ENCODE measurements around the gene STK24. TPM values are rescaled to one million over a fixed set of nuclear protein-coding genes. Genes with fewer than 3 reads are reported as not detected.

STK24 gene
- total and polyA plus RNA-seq, 2 of the 4 experiments (the other 2 are of a cell fraction), result 29.2 to 43.4 TPM

DNA sequence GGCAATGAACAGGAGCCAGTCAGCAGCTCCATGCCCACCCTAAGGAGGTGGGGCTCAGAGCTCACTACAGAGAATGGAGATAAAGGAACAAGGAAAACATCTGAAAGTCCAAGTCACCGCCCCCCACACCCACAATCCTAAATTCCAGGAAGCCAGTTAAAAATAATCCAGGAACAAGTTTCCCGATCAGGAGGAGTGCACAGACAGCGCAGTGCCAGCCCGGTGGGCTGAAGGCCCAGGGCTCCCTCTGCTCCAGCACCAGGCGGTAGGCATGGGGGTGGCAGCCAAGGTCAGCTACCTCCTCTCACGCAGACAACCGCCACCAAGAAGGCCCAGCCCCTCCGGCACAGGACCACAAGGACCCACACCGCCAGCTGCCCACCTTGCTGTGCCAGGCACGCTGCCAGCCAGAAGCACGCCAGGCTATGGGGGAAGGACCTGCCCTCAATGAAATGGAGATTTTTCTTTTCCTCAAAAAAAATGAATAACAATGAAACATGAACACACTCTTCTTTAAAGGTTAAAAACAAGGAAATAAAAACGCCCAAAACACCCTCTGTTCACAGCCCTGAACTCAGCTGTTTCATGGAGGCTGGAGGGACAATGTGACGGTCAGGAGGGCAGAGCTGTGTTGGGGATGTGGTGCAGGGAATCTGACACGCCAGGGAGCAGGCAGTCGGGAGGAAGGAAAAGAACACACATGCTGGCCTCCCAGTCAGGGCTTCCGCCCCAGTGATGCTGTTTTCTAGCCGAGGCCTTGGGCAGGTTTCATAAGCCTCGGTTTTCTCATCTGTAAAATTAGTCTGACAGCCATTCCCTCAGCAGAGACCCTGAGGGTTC lies 11.0 kb downstream of the STK24 start (continued):
- TF ChIP-seq USF2 (IDR thresholded peaks at IDR 0.05; ENCODE audit: low read depth, low read length) (no peak), MXI1 (IDR thresholded peaks at IDR 0.05; ENCODE audit: borderline replicate concordance, low read depth, low read length) (no peak)

GRCh38 chr13:98564204-98564603 lies 12.7 kb downstream of the STK24 start:
- peaks cover 19% of the 10 kb centered on the region for H3K4me1 ChIP-seq (ENCODE audit: control insufficient read depth, insufficient read depth, low read length)
- no peak overlapping the region for H4K8ac ChIP-seq (ENCODE audit: low read depth in 2 of 2, low read length in 2 of 2)
- DNase-seq, result no peak
- H4K5ac ChIP-seq (ENCODE audit: low read depth, low read length), result no peak overlapping the region
- H3K9ac ChIP-seq (ENCODE audit: low read depth, low read length), result no peak overlapping the region
- no peak for ATAC-seq (ENCODE audit: low read depth)
- no peak overlapping the region for H3K27ac ChIP-seq (ENCODE audit: insufficient read depth, low read length)
- H4K91ac ChIP-seq (ENCODE audit: insufficient read depth, low read depth, low read length), result no peak overlapping the region
- H3K56ac ChIP-seq (ENCODE audit: extremely low read depth, insufficient read depth, low read length), result no peak overlapping the region
- H3K9me3 ChIP-seq (ENCODE audit: control insufficient read depth, insufficient read depth, low read length), result no peaks in the 10 kb centered on the region
- no peak overlapping the region for H3K14ac ChIP-seq (replicated peaks; ENCODE audit: low read depth, low read length)
- 100% methylated on average over 3 of the region's 9 CpGs; no CpG with 5 or more reads in 1 of the 2 experiments for WGBS, 2 experiments (ENCODE audit: extremely low coverage in 2 of 2, insufficient read length in 1 of 2)
- H2AFZ ChIP-seq (replicated peaks; ENCODE audit: low read length, poor library complexity), result no peak overlapping the region
- POLR2A ChIA-PET (ENCODE audit: unreplicated experiment), result no interaction called here
- no peak for TF ChIP-seq RAD21 (IDR thresholded peaks at IDR 0.05; ENCODE audit: low read length)
- TF ChIP-seq CEBPB (IDR thresholded peaks at IDR 0.05; ENCODE audit: low read depth, low read length), result no peak
- no peak for TF ChIP-seq USF2 (IDR thresholded peaks at IDR 0.05; ENCODE audit: low read depth, low read length)
- TF ChIP-seq, protein P1, sequence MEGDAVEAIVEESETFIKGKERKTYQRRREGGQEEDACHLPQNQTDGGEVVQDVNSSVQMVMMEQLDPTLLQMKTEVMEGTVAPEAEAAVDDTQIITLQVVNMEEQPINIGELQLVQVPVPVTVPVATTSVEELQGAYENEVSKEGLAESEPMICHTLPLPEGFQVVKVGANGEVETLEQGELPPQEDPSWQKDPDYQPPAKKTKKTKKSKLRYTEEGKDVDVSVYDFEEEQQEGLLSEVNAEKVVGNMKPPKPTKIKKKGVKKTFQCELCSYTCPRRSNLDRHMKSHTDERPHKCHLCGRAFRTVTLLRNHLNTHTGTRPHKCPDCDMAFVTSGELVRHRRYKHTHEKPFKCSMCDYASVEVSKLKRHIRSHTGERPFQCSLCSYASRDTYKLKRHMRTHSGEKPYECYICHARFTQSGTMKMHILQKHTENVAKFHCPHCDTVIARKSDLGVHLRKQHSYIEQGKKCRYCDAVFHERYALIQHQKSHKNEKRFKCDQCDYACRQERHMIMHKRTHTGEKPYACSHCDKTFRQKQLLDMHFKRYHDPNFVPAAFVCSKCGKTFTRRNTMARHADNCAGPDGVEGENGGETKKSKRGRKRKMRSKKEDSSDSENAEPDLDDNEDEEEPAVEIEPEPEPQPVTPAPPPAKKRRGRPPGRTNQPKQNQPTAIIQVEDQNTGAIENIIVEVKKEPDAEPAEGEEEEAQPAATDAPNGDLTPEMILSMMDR (conservative IDR thresholded peaks at IDR 0.05; ENCODE audit: low read depth, low read length), result no peak
- no peak for TF ChIP-seq MAZ (IDR thresholded peaks at IDR 0.05; ENCODE audit: borderline replicate concordance, low read depth, low read length)
- H2AK9ac ChIP-seq (replicated peaks; ENCODE audit: low read depth, low read length, poor library complexity), result no peak overlapping the region
- no peak overlapping the region for H2BK15ac ChIP-seq (ENCODE audit: low read depth, low read length)
- H3K36me3 ChIP-seq (ENCODE audit: control insufficient read depth, insufficient read depth, low read length), result peaks cover 6% of the 10 kb centered on the region; the same call in 1 of the 2 replicates
- H4K20me1 ChIP-seq (ENCODE audit: insufficient read depth, low read length), result peaks cover 89% of the 10 kb centered on the region
- H2BK5ac ChIP-seq (ENCODE audit: low read depth, low read length, poor library complexity, severe bottlenecking), result no peak overlapping the region
- H3K27me3 ChIP-seq (ENCODE audit: control insufficient read depth, insufficient read depth, low read length), result no peaks in the 10 kb centered on the region
- in situ Hi-C loops (cut with MboI; ENCODE audit: low sequenced_read_pairs), result no loop called here
- peaks cover 24% of the 10 kb centered on the region for H3K9me1 ChIP-seq (ENCODE audit: insufficient read depth, low read length)
- no peak overlapping the region for H3K4ac ChIP-seq (ENCODE audit: low read depth, low read length)
- no peak overlapping the region for H2BK120ac ChIP-seq (ENCODE audit: low read depth, low read length)
- dilution Hi-C loops (cut with HindIII; ENCODE audit: low sequenced_read_pairs, unreplicated experiment), result no loop called here
- BruUV-seq (replicated peaks), result no TSS peak
- H3K23ac ChIP-seq (ENCODE audit: low read depth, low read length), result no peak overlapping the region
- peaks cover 10 to 84% of the 10 kb centered on the region in 2 experiments; a peak in 3 of 4 replicates for H3K79me1 ChIP-seq (ENCODE audit: low read depth in 1 of 2, low read length in 2 of 2)
- H3K4me2 ChIP-seq (ENCODE audit: low read depth, low read length), result no peak overlapping the region
- H2AK5ac ChIP-seq (ENCODE audit: low read depth, low read length), result no peak overlapping the region
- CTCF ChIA-PET, result no interaction called here
- intact Hi-C loops (cut with micrococcal nuclease), result no loop called here
- H2BK20ac ChIP-seq (ENCODE audit: low read depth, low read length), result no peak overlapping the region
- H3K18ac ChIP-seq (ENCODE audit: low read depth, low read length), result no peak overlapping the region; the same call in 1 of the 2 replicates
- H3K4me3 ChIP-seq (ENCODE audit: insufficient read depth, low read depth, low read length), result no peak overlapping the region
